ENCODE data around the gene LHX3.

Gene LHX3

GRCh38 chr9:136206602-136207275, 1.8 kb upstream of the LHX3 start:
- no peak for ATAC-seq

GRCh38 chr9:136205707-136205992, 722 bp upstream of the LHX3 start:
- no peak for ATAC-seq
- TF ChIP-seq TSHZ2 (CRISPR knock-in tag; IDR thresholded peaks at IDR 0.05): no peak
- TF ChIP-seq CSDC2 (CRISPR knock-in tag; IDR thresholded peaks at IDR 0.05): no peak
- no peak for TF ChIP-seq TCF4 (CRISPR knock-in tag; IDR thresholded peaks at IDR 0.05; ENCODE audit: borderline replicate concordance)
- TF ChIP-seq SNAI2 (CRISPR knock-in tag; IDR thresholded peaks at IDR 0.05): no peak
- no peak for TF ChIP-seq ZNF70 (CRISPR knock-in tag; IDR thresholded peaks at IDR 0.05)
- TF ChIP-seq GLIS3 (CRISPR knock-in tag; IDR thresholded peaks at IDR 0.05): no peak
- TF ChIP-seq, protein P1, sequence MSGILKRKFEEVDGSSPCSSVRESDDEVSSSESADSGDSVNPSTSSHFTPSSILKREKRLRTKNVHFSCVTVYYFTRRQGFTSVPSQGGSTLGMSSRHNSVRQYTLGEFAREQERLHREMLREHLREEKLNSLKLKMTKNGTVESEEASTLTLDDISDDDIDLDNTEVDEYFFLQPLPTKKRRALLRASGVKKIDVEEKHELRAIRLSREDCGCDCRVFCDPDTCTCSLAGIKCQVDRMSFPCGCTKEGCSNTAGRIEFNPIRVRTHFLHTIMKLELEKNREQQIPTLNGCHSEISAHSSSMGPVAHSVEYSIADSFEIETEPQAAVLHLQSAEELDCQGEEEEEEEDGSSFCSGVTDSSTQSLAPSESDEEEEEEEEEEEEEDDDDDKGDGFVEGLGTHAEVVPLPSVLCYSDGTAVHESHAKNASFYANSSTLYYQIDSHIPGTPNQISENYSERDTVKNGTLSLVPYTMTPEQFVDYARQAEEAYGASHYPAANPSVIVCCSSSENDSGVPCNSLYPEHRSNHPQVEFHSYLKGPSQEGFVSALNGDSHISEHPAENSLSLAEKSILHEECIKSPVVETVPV (CRISPR knock-in tag; IDR thresholded peaks at IDR 0.05): no peak
- TF ChIP-seq ARNTL (CRISPR knock-in tag; IDR thresholded peaks at IDR 0.05; ENCODE audit: borderline replicate concordance, low read depth): no peak

More at GRCh38 chr9:136206602-136207275, 1.8 kb upstream of the LHX3 start:
- TF ChIP-seq BACH2 (CRISPR knock-in tag; IDR thresholded peaks at IDR 0.05; ENCODE audit: borderline replicate concordance) (no peak), OSR1 (CRISPR knock-in tag; IDR thresholded peaks at IDR 0.05) (no peak), ESRRG (CRISPR knock-in tag; IDR thresholded peaks at IDR 0.05) (no peak), GLIS3 (CRISPR knock-in tag; IDR thresholded peaks at IDR 0.05) (no peak), ZC3H10 (CRISPR knock-in tag; IDR thresholded peaks at IDR 0.05) (no peak), TOX (CRISPR knock-in tag; IDR thresholded peaks at IDR 0.05; ENCODE audit: borderline replicate concordance) (no peak), TSHZ2 (CRISPR knock-in tag; IDR thresholded peaks at IDR 0.05) (no peak), TCF4 (CRISPR knock-in tag; IDR thresholded peaks at IDR 0.05; ENCODE audit: borderline replicate concordance) (no peak), POU6F1 (CRISPR knock-in tag; IDR thresholded peaks at IDR 0.05; ENCODE audit: borderline replicate concordance, low read depth) (no peak), PPARA (CRISPR knock-in tag; IDR thresholded peaks at IDR 0.05; ENCODE audit: borderline replicate concordance) (no peak), ARNTL (CRISPR knock-in tag; IDR thresholded peaks at IDR 0.05; ENCODE audit: borderline replicate concordance, low read depth) (no peak), ZNF70 (CRISPR knock-in tag; IDR thresholded peaks at IDR 0.05) (no peak), CREB5 (CRISPR knock-in tag; IDR thresholded peaks at IDR 0.05; ENCODE audit: low read depth) (no peak), ZNF565 (CRISPR knock-in tag; conservative IDR thresholded peaks at IDR 0.05; ENCODE audit: low read depth) (no peak)
- TF ChIP-seq, protein P1 (CRISPR knock-in tag; IDR thresholded peaks at IDR 0.05): no peak
- TF ChIP-seq, protein P2, sequence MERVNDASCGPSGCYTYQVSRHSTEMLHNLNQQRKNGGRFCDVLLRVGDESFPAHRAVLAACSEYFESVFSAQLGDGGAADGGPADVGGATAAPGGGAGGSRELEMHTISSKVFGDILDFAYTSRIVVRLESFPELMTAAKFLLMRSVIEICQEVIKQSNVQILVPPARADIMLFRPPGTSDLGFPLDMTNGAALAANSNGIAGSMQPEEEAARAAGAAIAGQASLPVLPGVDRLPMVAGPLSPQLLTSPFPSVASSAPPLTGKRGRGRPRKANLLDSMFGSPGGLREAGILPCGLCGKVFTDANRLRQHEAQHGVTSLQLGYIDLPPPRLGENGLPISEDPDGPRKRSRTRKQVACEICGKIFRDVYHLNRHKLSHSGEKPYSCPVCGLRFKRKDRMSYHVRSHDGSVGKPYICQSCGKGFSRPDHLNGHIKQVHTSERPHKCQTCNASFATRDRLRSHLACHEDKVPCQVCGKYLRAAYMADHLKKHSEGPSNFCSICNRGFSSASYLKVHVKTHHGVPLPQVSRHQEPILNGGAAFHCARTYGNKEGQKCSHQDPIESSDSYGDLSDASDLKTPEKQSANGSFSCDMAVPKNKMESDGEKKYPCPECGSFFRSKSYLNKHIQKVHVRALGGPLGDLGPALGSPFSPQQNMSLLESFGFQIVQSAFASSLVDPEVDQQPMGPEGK (CRISPR knock-in tag; IDR thresholded peaks at IDR 0.05; ENCODE audit: borderline replicate concordance): no peak
